ENCODE data around the gene PARP16.

Gene PARP16

DNA sequence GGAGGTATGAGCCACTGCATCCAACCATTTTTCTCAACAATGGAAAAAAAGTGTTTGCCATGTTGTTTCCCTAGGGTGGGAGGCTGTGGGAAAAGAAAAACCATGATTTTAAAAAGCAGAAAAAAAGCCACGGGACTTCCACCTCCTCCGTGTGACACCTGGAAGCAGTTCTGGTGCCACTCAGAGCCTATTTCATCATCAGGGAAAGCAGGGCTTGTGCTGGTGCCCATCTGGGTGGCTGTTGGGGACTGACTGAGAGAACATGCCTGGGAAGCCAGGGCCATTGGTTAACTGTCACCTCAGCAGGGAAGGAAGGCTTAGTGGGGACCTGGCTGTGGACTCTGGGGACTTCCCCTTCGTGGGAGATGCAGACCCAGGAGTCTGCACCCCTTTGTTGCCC lies 25.1 kb upstream of the PARP16 start:
- Histone ChIP-seq H3K4me1 (ENCODE audit: control insufficient read depth, insufficient read depth, low read length, poor library complexity, severe bottlenecking) (no peaks in the 10 kb centered on the region), H3K27ac (ENCODE audit: insufficient read depth, low read length, poor library complexity, severe bottlenecking) (no peak overlapping the region), H3K4me3 (ENCODE audit: insufficient read depth, low read depth, low read length, poor library complexity, severe bottlenecking) (no peak overlapping the region), H3K9me3 (ENCODE audit: control insufficient read depth, low read length) (no peaks in the 10 kb centered on the region), H3K27me3 (replicated peaks; ENCODE audit: control insufficient read depth, insufficient read depth, low read length, poor library complexity, severe bottlenecking) (no peaks in the 10 kb centered on the region), H3K36me3 (ENCODE audit: control insufficient read depth, insufficient read depth, low read length) (no peaks in the 10 kb centered on the region)
- no peak for DNase-seq

- Histone ChIP-seq H3K9me3 (ENCODE audit: control insufficient read depth, low read length) (no peaks in the 10 kb centered on the region), H3K4me1 (ENCODE audit: control insufficient read depth, insufficient read depth, low read length, poor library complexity, severe bottlenecking) (no peaks in the 10 kb centered on the region), H3K27me3 (replicated peaks; ENCODE audit: control insufficient read depth, insufficient read depth, low read length, poor library complexity, severe bottlenecking) (no peaks in the 10 kb centered on the region), H3K27ac (ENCODE audit: insufficient read depth, low read length, poor library complexity, severe bottlenecking) (no peak overlapping the region), H3K36me3 (ENCODE audit: control insufficient read depth, insufficient read depth, low read length) (no peaks in the 10 kb centered on the region), H3K4me3 (ENCODE audit: insufficient read depth, low read depth, low read length, poor library complexity, severe bottlenecking) (no peak overlapping the region)
- no peak for DNase-seq
These were observed 23.9 kb upstream of the PARP16 start for GRCh38 chr15:65310431-65311137.

GRCh38 chr15:65309882-65310418 lies 23.3 kb upstream of the PARP16 start:
- H3K27me3 ChIP-seq (replicated peaks; ENCODE audit: control insufficient read depth, insufficient read depth, low read length, poor library complexity, severe bottlenecking) = no peaks in the 10 kb centered on the region
- H3K4me1 ChIP-seq (ENCODE audit: control insufficient read depth, insufficient read depth, low read length, poor library complexity, severe bottlenecking) = no peaks in the 10 kb centered on the region
- no peak for DNase-seq
- H3K9me3 ChIP-seq (ENCODE audit: control insufficient read depth, low read length) = no peaks in the 10 kb centered on the region
- no peaks in the 10 kb centered on the region for H3K36me3 ChIP-seq (ENCODE audit: control insufficient read depth, insufficient read depth, low read length)
- H3K4me3 ChIP-seq (ENCODE audit: insufficient read depth, low read depth, low read length, poor library complexity, severe bottlenecking) = no peak overlapping the region
- no peak overlapping the region for H3K27ac ChIP-seq (ENCODE audit: insufficient read depth, low read length, poor library complexity, severe bottlenecking)

- H3K27me3 ChIP-seq (replicated peaks; ENCODE audit: control insufficient read depth, insufficient read depth, low read length, poor library complexity, severe bottlenecking) = no peaks in the 10 kb centered on the region
- H3K4me3 ChIP-seq (ENCODE audit: insufficient read depth, low read depth, low read length, poor library complexity, severe bottlenecking) = no peak overlapping the region
- no peaks in the 10 kb centered on the region for H3K36me3 ChIP-seq (ENCODE audit: control insufficient read depth, insufficient read depth, low read length)
- no peak overlapping the region for H3K27ac ChIP-seq (ENCODE audit: insufficient read depth, low read length, poor library complexity, severe bottlenecking)
- H3K4me1 ChIP-seq (ENCODE audit: control insufficient read depth, insufficient read depth, low read length, poor library complexity, severe bottlenecking) = peaks cover 4% of the 10 kb centered on the region
- H3K9me3 ChIP-seq (ENCODE audit: control insufficient read depth, low read length) = no peaks in the 10 kb centered on the region
- DNase-seq = no peak
These were observed 21.3 kb upstream of the PARP16 start for GRCh38 chr15:65307978-65308377.

GRCh38 chr15:65306551-65306950 lies 19.9 kb upstream of the PARP16 start:
- H3K27ac ChIP-seq (ENCODE audit: insufficient read depth, low read length, poor library complexity, severe bottlenecking) = no peak overlapping the region
- H3K4me1 ChIP-seq (ENCODE audit: control insufficient read depth, insufficient read depth, low read length, poor library complexity, severe bottlenecking) = peaks cover 4% of the 10 kb centered on the region
- H3K27me3 ChIP-seq (replicated peaks; ENCODE audit: control insufficient read depth, insufficient read depth, low read length, poor library complexity, severe bottlenecking) = no peaks in the 10 kb centered on the region
- H3K9me3 ChIP-seq (ENCODE audit: control insufficient read depth, low read length) = no peaks in the 10 kb centered on the region
- DNase-seq = no peak
- no peak overlapping the region for H3K4me3 ChIP-seq (ENCODE audit: insufficient read depth, low read depth, low read length, poor library complexity, severe bottlenecking)
- H3K36me3 ChIP-seq (ENCODE audit: control insufficient read depth, insufficient read depth, low read length) = no peaks in the 10 kb centered on the region

GRCh38 chr15:65305776-65306175 lies 19.1 kb upstream of the PARP16 start:
- Histone ChIP-seq H3K4me1 (ENCODE audit: control insufficient read depth, insufficient read depth, low read length, poor library complexity, severe bottlenecking) (peaks cover 4% of the 10 kb centered on the region), H3K4me3 (ENCODE audit: insufficient read depth, low read depth, low read length, poor library complexity, severe bottlenecking) (no peak overlapping the region), H3K9me3 (ENCODE audit: control insufficient read depth, low read length) (no peaks in the 10 kb centered on the region), H3K27me3 (replicated peaks; ENCODE audit: control insufficient read depth, insufficient read depth, low read length, poor library complexity, severe bottlenecking) (no peaks in the 10 kb centered on the region), H3K27ac (ENCODE audit: insufficient read depth, low read length, poor library complexity, severe bottlenecking) (no peak overlapping the region), H3K36me3 (ENCODE audit: control insufficient read depth, insufficient read depth, low read length) (no peaks in the 10 kb centered on the region)
- no peak for DNase-seq

- Histone ChIP-seq H3K27me3 (replicated peaks; ENCODE audit: control insufficient read depth, insufficient read depth, low read length, poor library complexity, severe bottlenecking) (no peaks in the 10 kb centered on the region), H3K27ac (ENCODE audit: insufficient read depth, low read length, poor library complexity, severe bottlenecking) (peak overlapping the region; percentile 92), H3K36me3 (ENCODE audit: control insufficient read depth, insufficient read depth, low read length) (no peaks in the 10 kb centered on the region), H3K4me3 (ENCODE audit: insufficient read depth, low read depth, low read length, poor library complexity, severe bottlenecking) (peak overlapping the region; percentile 53), H3K4me1 (ENCODE audit: control insufficient read depth, insufficient read depth, low read length, poor library complexity, severe bottlenecking) (peaks cover 4% of the 10 kb centered on the region), H3K9me3 (ENCODE audit: control insufficient read depth, low read length) (no peaks in the 10 kb centered on the region)
- DNase-seq = no peak
These were observed 18.6 kb upstream of the PARP16 start for GRCh38 chr15:65305150-65305758.

- peak; percentile 51 to 69 (median 60) for DNase-seq
- Histone ChIP-seq H3K9me3 (ENCODE audit: control insufficient read depth, low read length) (no peaks in the 10 kb centered on the region), H3K4me3 (ENCODE audit: insufficient read depth, low read depth, low read length, poor library complexity, severe bottlenecking) (peak within 1 kb of the TSS; percentile 53), H3K4me1 (ENCODE audit: control insufficient read depth, insufficient read depth, low read length, poor library complexity, severe bottlenecking) (peaks cover 4% of the 10 kb centered on the region), H3K27ac (ENCODE audit: insufficient read depth, low read length, poor library complexity, severe bottlenecking) (peak within 1 kb of the TSS; percentile 92), H3K36me3 (ENCODE audit: control insufficient read depth, insufficient read depth, low read length) (no peaks in the 10 kb centered on the region), H3K27me3 (replicated peaks; ENCODE audit: control insufficient read depth, insufficient read depth, low read length, poor library complexity, severe bottlenecking) (no peaks in the 10 kb centered on the region)
These were observed 17.9 kb upstream of the PARP16 start, which contains the start of gene RNU5B-1 for GRCh38 chr15:65304381-65305149. Gene RNU5B-1 (plus strand): TSS chr15:65304677.

DNA sequence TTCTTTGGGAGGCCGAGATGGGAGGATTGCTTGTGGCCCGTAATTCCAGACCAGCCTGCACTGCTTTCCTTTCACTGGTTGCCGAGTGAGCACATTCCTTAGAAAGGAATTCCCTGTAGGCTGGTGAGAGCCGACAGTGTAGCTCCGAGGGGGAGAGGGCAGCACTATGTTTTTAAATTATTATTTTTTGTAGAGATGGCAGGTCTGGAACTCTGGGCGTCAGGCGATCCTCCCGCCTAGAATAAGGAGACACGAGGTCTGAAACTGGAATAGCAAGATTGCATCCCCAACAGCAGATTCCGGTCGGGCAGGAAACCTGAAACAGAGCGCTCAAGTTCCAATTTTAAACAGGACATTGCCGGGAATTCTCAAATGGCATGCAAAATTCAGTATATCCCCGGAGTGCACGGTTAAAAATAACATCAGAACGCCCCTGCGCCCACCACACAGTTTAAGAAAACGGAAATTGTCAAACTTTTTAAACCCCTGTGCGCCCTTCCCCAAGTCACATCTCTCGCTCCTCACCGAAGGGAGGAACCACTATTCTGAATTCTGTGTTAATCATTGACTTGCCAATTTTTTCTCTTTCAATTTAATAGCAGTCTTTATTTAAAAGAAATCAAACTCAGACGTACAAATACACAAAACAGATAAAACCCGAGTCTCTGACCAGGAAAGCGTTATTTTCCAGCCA lies 17.2 kb upstream of the PARP16 start:
- Histone ChIP-seq H3K27ac (ENCODE audit: insufficient read depth, low read length, poor library complexity, severe bottlenecking) (peak overlapping the region; percentile 92), H3K9me3 (ENCODE audit: control insufficient read depth, low read length) (no peaks in the 10 kb centered on the region)
- no peak for DNase-seq

More for the DNA sequence above, 17.2 kb upstream of the PARP16 start:
- peaks cover 4% of the 10 kb centered on the region for H3K4me1 ChIP-seq (ENCODE audit: control insufficient read depth, insufficient read depth, low read length, poor library complexity, severe bottlenecking)
- H3K36me3 ChIP-seq (ENCODE audit: control insufficient read depth, insufficient read depth, low read length) = no peaks in the 10 kb centered on the region
- no peaks in the 10 kb centered on the region for H3K27me3 ChIP-seq (replicated peaks; ENCODE audit: control insufficient read depth, insufficient read depth, low read length, poor library complexity, severe bottlenecking)
- H3K4me3 ChIP-seq (ENCODE audit: insufficient read depth, low read depth, low read length, poor library complexity, severe bottlenecking) = peak overlapping the region; percentile 53
